ENCODE measurements around the gene UBE2Z. TPM values are rescaled to one million over a fixed set of nuclear protein-coding genes. Genes with fewer than 3 reads are reported as not detected.

Gene UBE2Z
- polyA plus RNA-seq, 1 donor: 105 TPM

DNA sequence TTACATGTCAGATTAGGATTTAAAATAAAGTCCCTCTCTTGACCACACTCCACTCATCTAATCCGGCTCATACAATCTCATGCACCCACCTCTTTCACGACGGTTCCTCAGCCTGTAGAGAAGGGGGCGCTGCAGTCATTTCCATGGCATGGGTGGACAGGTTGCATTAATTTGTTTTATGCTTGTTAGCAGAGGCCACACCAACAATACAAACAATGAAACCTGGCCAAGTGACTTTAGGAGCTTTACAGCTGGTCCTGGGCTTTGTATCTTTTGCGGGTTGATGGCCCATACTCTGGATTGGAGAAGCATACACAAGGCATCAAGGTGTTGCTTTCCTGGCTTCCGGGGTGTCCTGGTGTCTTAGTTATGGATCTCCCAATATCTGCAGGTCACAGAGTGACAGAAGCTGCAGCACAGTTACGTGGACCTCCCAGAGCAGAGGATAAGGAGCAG, 46.1 kb downstream of the UBE2Z start:
- no peak for DNase-seq

DNA sequence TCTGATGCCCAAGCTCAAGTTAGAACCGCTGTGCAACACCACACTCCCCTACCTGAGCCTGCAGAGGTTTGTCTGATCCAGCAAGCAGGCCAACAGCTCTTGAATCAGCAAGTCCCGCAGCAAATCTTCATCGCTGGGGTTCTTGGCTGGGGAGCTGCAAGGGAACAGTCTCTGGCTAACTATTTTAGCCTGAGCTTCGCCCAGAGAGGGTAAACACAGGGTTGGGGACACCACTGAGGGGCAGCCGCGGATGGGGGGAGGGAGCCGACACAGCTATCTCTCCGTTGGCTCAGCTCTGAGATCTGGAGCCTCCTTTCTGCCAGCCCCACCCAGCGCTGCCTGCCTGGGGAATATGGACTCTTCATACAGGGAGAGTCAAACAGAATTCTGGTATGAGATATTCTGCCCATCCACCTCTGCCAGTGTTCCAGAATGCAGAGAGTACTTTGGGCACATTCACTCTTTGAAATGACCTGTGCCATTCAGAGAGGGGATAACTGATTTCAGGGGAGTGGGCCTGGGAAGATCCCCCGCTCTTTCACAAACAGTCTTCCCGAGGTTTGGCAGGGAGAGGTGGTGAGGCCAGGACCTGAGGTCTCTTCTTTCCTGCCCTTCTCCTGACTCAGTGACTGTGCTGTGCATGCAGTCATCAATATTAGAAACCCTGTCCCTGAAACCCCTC, 52.8 kb downstream of the UBE2Z start:
- no peak for DNase-seq

DNA sequence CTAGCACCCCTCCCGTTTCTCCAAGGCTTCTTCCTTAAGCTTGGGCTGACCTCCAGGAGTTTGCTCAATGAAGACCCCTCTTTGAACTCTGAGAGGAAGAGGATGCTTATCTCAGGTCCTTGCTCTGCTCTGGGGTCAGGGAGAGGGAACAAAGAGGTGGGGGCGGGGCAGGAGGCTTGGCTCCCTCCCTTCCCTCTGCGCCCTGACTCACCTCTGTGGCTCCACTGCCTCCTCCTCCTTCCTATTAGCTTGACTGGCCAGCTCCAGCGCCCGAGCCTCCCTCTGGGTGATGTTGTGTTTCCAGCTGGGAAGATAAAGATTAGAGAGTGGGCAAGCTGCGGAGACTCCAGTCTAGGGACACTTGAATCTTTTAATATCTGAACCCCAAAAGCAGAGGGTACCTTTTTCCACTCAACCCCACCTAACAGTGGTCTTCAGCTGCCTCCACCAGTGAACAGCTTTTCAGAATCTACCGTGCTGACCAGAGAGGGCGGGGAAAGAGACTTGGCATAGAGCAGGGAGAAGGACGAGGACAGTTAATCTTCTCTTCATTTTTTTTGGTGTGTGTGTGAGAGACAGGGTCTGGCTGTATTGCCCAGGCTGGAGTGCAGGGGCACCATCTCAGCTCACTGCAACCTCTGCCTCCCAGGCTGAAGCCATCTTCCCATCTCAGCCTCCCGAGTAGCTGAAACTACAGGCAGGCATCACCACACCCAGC, 53.5 kb downstream of the UBE2Z start:
- DNase-seq: no peak

DNA sequence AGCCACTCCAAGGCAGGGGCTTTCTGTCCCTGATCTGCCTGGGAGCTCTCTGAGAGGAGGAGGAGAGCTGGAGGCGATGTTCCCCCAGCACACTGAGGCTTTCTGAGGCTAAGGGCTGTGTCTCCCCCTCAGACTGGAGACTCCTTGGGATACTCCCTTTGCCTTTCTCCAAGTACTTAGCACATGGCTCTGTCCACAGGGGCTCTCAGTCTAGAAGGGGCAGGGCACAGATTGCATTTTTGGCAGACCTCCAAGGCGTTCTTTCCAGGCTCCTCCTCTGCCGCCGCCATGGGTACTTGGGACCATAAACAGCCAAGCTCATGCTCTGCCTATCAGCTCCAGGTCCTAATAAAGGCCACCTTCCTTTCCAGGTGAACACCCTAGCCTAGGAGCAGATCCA, 62.0 kb downstream of the UBE2Z start:
- no peak for DNase-seq

DNA sequence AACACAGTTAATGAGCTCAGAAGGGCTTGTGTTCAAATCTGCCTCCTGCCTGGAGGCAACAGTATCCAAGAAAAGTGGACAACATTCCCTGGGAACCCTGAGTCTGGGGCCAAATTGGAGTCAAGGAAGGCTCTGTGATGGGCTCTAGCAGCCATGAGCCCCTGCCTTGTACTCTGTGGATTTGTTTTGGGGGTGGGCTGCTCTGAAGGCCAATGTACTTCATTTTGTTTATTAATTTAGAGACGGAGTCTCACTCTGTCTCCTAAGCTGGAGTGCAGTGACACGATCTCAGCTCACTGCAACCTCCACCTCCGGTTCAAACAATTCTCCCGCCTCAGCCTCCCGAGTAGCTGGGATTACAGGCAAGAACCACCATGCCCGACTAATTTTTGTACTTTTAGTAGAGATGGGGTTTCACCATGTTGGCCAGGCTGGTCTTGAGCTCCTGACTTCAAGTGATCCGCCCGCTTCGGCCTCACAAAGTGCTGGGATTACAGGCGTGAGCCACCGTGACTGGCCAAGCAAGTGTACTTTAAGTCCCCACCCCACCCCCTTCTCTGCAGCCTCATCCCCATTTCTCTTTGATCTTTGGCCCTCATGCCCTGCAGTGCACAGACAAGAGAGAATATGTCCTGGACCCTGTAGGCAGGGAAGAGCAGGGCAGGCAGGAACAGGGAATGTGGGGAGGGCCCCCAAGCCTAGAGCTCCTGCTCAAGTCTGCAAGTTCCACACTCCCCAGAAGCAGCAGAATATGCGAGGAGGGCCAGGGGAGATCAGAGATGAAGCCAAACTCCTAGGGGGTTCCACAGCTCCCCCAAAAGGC, 62.9 kb downstream of the UBE2Z start:
- no peak for DNase-seq

DNA sequence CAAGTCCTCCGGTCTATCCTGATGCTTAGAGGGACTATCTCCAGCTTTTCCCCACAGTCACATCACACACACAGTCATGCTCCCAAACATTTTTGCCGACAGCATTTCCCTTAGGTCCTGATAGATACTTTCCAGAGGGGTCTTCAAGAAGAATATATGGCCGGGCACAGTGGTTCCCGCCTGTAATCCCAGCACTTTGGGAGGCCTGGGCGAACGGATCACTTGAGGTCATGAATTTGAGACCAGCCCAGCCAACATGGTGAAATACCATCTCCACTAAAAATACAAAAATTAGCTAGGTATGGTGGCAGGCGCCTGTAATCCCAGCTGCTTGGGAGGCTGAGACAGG, 64.5 kb downstream of the UBE2Z start:
- DNase-seq: no peak

DNA sequence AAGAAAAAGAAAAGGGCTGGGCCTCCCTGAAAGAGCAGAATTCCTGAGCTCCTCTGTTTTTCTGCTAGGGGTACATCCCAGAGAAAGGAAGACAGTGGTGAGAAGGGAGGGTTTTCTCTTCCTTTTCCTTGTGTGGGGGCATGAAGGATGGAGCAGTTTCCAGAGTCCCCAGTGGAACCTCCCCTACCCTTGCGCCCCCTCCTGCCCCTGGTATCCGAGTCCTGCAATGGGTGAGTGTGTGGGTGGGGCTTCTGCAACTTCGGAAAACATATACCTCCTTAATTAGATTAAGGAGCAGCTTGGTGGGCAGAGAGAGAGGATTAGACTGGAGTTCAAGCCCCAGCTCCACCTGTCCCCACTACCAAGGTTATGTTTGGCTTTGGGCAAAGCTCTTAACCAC, 65.6 kb downstream of the UBE2Z start:
- DNase-seq: no peak

Other genes with a start within 250 kb of the UBE2Z start
- not detected for gene PRAC1, start 185.9 kb upstream of the UBE2Z start, polyA plus RNA-seq (ENCODE audit: insufficient read length)
- not detected for gene PRAC2, start 185.2 kb upstream of the UBE2Z start, polyA plus RNA-seq (ENCODE audit: insufficient read length)
- gene HOXB13, start 179.7 kb upstream of the UBE2Z start, polyA plus RNA-seq (ENCODE audit: insufficient read length): not detected
- gene TTLL6, start 91.2 kb upstream of the UBE2Z start, polyA plus RNA-seq (ENCODE audit: insufficient read length): 0.35 TPM
- gene CALCOCO2, start 77.4 kb upstream of the UBE2Z start, polyA plus RNA-seq (ENCODE audit: insufficient read length): 94.4 TPM
- gene ATP5MC1, start 15.6 kb upstream of the UBE2Z start, polyA plus RNA-seq (ENCODE audit: insufficient read length): 146 TPM
- gene SNF8, start 36.4 kb downstream of the UBE2Z start, polyA plus RNA-seq (ENCODE audit: insufficient read length): 104 TPM
- gene GIP, start 60.2 kb downstream of the UBE2Z start, polyA plus RNA-seq (ENCODE audit: insufficient read length): not detected
- 32.9 TPM for gene IGF2BP1, start 89.0 kb downstream of the UBE2Z start, polyA plus RNA-seq (ENCODE audit: insufficient read length)
- 0.73 TPM for gene B4GALNT2, start 224.4 kb downstream of the UBE2Z start, polyA plus RNA-seq (ENCODE audit: insufficient read length)